Lung (tissue), 12 donors: Measurements from ENCODE around the gene AP4E1. TPM values are rescaled to one million over a fixed set of nuclear protein-coding genes. Genes with fewer than 3 reads are reported as not detected.

Experiments
- ATAC-seq: fragments of 200-7000 bp; cut with Tn5 transposase; one replicate; pipeline ENCODE4 v1.9.1; 2020; ENCODE audit warnings: moderate number of reproducible peaks; ENCODE audit not compliant: insufficient read depth, low FRiP score
- DNase-seq, 3 donors: peaks; one replicate each; pipeline ENCODE4 v3.0.0-alpha.2; 2013 to 2017
- H3K27ac ChIP-seq, 2 donors: one replicate each; pipeline ENCODE4 v1.5.1; 2013; ENCODE audit warnings: mild to moderate bottlenecking in 2 of 2, moderate library complexity in 2 of 2, control low read depth in 1 of 2, inconsistent platforms in 1 of 2, low read depth in 1 of 2, low read length in 1 of 2
- H3K27me3 ChIP-seq, 3 donors: one replicate each; pipeline ENCODE4 v1.5.1; 2013; ENCODE audit warnings: low read length in 2 of 3; ENCODE audit not compliant: control insufficient read depth in 3 of 3, insufficient read depth in 3 of 3
- H3K36me3 ChIP-seq, 4 donors: one replicate each; pipeline ENCODE4 v1.5.1; 2013; ENCODE audit warnings: low read length in 4 of 4, mild to moderate bottlenecking in 1 of 4, moderate library complexity in 1 of 4; ENCODE audit not compliant: control insufficient read depth in 4 of 4, insufficient read depth in 4 of 4
- H3K4me1 ChIP-seq, 5 donors: one replicate each; pipeline ENCODE4 v1.5.1; 2013; ENCODE audit warnings: low read length in 5 of 5, mild to moderate bottlenecking in 2 of 5, moderate library complexity in 1 of 5; ENCODE audit not compliant: control insufficient read depth in 5 of 5, insufficient read depth in 5 of 5
- H3K4me3 ChIP-seq: one replicate; pipeline ENCODE4 v1.5.1; 2013; ENCODE audit warnings: mild to moderate bottlenecking, control low read depth, moderate library complexity
- H3K9ac ChIP-seq, 2 donors: one replicate each; pipeline ENCODE4 v1.5.1; 2013; ENCODE audit warnings: low read length in 2 of 2, control low read depth in 1 of 2; ENCODE audit not compliant: insufficient read depth in 1 of 2
- H3K9me3 ChIP-seq, 4 donors: one replicate each; pipeline ENCODE4 v1.5.1; 2013; ENCODE audit warnings: low read length in 3 of 4, mild to moderate bottlenecking in 1 of 4, moderate library complexity in 1 of 4; ENCODE audit not compliant: control insufficient read depth in 4 of 4, insufficient read depth in 3 of 4
- whole genome bisulfite sequencing, 2 donors: extraction: QIAGEN DNeasy Blood & Tissue Kit; methylation state at CpG; one replicate each; pipeline ENCODE4 v1.1.7; 2013; 5-methylcytosine and 5-hydroxymethylcytosine counted together
- polyA plus RNA-seq, 2 donors: library from polyadenylated mRNA; stranded (reverse); fragments of 200-250 nt; gene quantifications; one replicate each; pipeline ENCODE4 v1.2.1, GENCODE V29; 2013
- total RNA-seq, 2 donors: library from RNA; depleted of rRNA in 1 of 2; stranded (reverse); fragments of >200 nt in 1 of 2; gene quantifications; one replicate each; pipeline ENCODE4 v1.2.1, GENCODE V29; 2014 to 2021
- TF ChIP-seq, protein P1 (sequence below): IDR thresholded peaks from 2 replicates; pipeline ENCODE4 v1.5.1; 2012; ENCODE audit warnings: mild to moderate bottlenecking; ENCODE audit errors: control extremely low read depth, extremely low read depth
- donor health status: control.
- donor health status: control.
- donor health status: Bipolar disorder and iron deficiency.
- donor health status: healthy.
- donor health status: DM: yes; HTN: yes; CAD: no.

Gene AP4E1
- total and polyA plus RNA-seq, 4 donors = 2.2 to 12.7 (median 6.7) TPM

DNA sequence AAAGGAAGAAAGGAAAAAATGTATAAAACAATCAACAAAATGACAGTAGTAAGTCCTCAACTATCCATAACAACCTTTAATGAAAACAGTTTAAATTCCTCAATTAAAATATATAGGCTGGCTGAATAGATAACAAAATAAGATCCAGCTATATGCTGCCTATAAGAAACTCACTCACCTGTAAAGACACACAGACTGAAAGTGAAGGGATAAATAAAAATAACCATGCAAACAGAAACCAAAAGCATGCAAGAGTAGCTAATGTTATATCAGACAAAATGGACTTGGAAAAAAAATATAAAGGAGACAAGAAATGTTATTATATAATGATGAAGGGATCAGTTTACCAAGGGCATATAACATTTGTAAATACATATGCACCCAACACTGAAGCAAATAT is 51.2 kb downstream of the AP4E1 start:
- H3K27ac ChIP-seq = no peak overlapping the region
- no peak overlapping the region for H3K4me3 ChIP-seq
- peaks cover 14 to 50% (median 25%) of the 10 kb centered on the region in 4 donors for H3K36me3 ChIP-seq
- TF ChIP-seq, protein P1, sequence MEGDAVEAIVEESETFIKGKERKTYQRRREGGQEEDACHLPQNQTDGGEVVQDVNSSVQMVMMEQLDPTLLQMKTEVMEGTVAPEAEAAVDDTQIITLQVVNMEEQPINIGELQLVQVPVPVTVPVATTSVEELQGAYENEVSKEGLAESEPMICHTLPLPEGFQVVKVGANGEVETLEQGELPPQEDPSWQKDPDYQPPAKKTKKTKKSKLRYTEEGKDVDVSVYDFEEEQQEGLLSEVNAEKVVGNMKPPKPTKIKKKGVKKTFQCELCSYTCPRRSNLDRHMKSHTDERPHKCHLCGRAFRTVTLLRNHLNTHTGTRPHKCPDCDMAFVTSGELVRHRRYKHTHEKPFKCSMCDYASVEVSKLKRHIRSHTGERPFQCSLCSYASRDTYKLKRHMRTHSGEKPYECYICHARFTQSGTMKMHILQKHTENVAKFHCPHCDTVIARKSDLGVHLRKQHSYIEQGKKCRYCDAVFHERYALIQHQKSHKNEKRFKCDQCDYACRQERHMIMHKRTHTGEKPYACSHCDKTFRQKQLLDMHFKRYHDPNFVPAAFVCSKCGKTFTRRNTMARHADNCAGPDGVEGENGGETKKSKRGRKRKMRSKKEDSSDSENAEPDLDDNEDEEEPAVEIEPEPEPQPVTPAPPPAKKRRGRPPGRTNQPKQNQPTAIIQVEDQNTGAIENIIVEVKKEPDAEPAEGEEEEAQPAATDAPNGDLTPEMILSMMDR = no peak
- no peaks in the 10 kb centered on the region for H3K27me3 ChIP-seq
- ATAC-seq = no peak
- no peak for DNase-seq
- no peak overlapping the region for H3K9ac ChIP-seq
- no peaks in the 10 kb centered on the region for H3K4me1 ChIP-seq
- H3K9me3 ChIP-seq = peaks cover 4 to 13% (median 9%) of the 10 kb centered on the region in 4 donors

- peaks cover 6 to 20% (median 10%) of the 10 kb centered on the region in 4 donors for H3K9me3 ChIP-seq
These were observed 55.6 kb downstream of the AP4E1 start for GRCh38 chr15:50964075-50964474.

DNA sequence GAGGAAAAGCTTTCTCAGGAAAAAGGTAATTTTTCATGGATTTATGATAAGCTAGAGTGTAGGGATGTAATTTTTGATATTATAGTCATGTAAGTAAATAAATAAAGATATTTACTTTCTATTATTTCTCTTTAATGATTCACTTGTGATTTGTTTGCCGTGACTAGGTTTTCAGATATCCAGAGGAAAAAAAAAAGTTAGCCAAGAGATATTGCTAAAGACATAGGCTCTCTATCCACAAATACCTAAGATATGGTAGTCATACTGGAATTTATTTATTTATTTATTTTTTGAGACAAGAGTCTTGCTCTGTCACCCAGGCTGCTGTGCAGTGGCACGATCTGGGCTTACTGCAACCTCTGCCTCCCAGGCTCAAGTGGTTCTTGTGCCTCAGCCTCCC is 59.9 kb downstream of the AP4E1 start:
- no peak overlapping the region for H3K27ac ChIP-seq
- TF ChIP-seq, protein P1 = no peak
- H3K4me3 ChIP-seq = no peak overlapping the region
- no peak overlapping the region for H3K9ac ChIP-seq
- H3K36me3 ChIP-seq = peaks cover 8 to 31% (median 18%) of the 10 kb centered on the region in 4 donors
- no peak for DNase-seq
- 96% methylated on average over 2 of the region's 2 CpGs for WGBS, 2 donors
- peaks cover 2 to 12% (median 11%) of the 10 kb centered on the region in 4 donors for H3K9me3 ChIP-seq
- no peaks in the 10 kb centered on the region for H3K27me3 ChIP-seq
- no peaks in the 10 kb centered on the region for H3K4me1 ChIP-seq
- no peak for ATAC-seq

More at GRCh38 chr15:50964075-50964474, 55.6 kb downstream of the AP4E1 start:
- no peak for ATAC-seq
- no peaks in the 10 kb centered on the region for H3K27me3 ChIP-seq
- no peak overlapping the region for H3K27ac ChIP-seq
- peaks cover 8 to 41% (median 19%) of the 10 kb centered on the region in 4 donors for H3K36me3 ChIP-seq
- TF ChIP-seq, protein P1 = no peak
- no peaks in the 10 kb centered on the region for H3K4me1 ChIP-seq
- DNase-seq = no peak
- no peak overlapping the region for H3K4me3 ChIP-seq
- H3K9ac ChIP-seq = no peak overlapping the region

GRCh38 chr15:50970524-50970923 is 62.0 kb downstream of the AP4E1 start:
- H3K36me3 ChIP-seq = peaks cover 12 to 24% (median 16%) of the 10 kb centered on the region in 4 donors
- TF ChIP-seq, protein P1 = no peak
- peaks cover 2 to 7% (median 5%) of the 10 kb centered on the region in 4 donors for H3K9me3 ChIP-seq
- ATAC-seq (no peak), DNase-seq (no peak)
- H3K9ac ChIP-seq = no peak overlapping the region
- no peaks in the 10 kb centered on the region for H3K27me3 ChIP-seq
- WGBS, 2 donors = 93 to 98% methylated on average over 2 of the region's 2 CpGs
- no peak overlapping the region for H3K27ac ChIP-seq
- H3K4me1 ChIP-seq = no peaks in the 10 kb centered on the region
- H3K4me3 ChIP-seq = no peak overlapping the region
